Femur (tissue), 1 donor: ENCODE measurements around the gene UNC13B.

Experiments used
- DNase-seq: peaks from one replicate; pipeline ENCODE4 v3.0.0-alpha.2; 2017

The UNC13B gene

DNA sequence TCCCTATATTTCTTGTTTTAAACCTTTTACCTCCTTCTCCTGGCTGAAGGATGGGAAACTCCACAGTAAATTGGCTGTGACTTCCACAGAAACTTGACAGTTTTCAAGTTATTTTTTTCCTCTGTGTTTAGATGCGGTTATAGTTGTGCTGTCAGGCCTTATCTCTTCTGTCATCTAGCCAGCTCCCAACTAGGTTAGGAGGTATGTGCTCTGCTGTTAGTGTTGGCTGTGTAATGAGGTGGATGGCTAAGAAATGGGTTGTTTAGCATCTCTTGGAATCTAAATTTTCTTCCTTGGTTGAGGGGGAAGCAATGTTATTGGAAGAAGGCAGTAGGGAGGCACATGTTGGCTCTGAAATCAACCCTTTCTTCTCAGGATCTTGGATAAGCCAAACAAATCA lies 178.2 kb downstream of the UNC13B start:
- DNase-seq, result no peak

GRCh38 chr9:35341021-35341420 lies 179.2 kb downstream of the UNC13B start:
- DNase-seq, result no peak

GRCh38 chr9:35341585-35341984 lies 179.8 kb downstream of the UNC13B start:
- peak; percentile 73 for DNase-seq

GRCh38 chr9:35342221-35342958 lies 180.6 kb downstream of the UNC13B start:
- no peak for DNase-seq

GRCh38 chr9:35348109-35348508 lies 186.3 kb downstream of the UNC13B start:
- DNase-seq, result no peak

GRCh38 chr9:35349287-35349990 lies 187.6 kb downstream of the UNC13B start:
- DNase-seq, result no peak

DNA sequence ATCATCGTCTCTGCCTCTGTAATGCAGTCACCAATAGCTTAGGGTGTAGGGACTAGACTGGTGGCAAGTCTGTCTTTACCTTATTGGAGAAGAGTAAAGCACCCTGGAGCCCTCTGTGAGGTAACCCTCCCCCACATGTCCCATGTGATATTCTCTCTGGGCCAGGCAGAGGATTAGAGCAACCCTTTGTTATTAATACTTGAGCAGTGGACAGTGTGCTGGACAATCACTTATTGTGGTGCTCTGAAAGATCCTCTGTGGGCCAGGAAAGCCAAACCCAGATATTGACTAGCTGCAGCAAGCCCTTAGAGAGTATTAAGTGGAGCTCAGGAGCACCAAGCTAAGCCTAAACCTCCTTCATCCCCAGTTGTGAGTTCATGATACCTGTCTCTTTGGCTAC lies 188.4 kb downstream of the UNC13B start:
- DNase-seq, result no peak

GRCh38 chr9:35350827-35351549 lies 189.2 kb downstream of the UNC13B start:
- DNase-seq, result no peak

DNA sequence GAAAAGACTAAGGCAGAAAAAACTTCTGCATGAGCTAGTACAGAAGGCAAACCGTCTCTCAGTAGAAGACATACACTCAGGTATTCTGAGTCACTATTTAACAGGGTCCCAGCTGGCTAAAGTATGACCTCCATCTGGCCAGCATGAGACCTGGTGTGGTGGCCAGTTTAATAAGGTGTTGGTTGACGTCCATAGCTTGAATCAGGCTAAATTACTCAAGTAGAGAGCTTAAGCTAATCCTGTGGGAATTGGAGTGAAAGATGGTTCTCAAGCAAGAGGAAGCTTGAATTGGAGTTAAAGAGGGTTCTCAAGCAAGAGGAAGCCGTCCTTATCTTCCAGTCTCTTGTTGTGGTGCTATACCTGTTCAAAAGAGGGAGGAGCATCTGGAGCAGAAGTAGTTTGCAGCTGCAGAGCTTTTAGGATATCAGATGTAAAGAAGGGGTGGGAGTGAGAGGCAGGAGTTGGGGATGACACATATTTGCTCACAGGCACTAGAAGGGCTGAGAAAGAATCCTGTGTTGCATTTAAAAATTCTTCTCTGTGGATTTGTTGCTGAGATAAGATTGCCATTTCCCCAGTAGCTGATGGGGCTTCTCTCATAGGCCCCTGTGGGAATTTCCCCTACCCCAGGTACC lies 192.0 kb downstream of the UNC13B start:
- no peak for DNase-seq

DNA sequence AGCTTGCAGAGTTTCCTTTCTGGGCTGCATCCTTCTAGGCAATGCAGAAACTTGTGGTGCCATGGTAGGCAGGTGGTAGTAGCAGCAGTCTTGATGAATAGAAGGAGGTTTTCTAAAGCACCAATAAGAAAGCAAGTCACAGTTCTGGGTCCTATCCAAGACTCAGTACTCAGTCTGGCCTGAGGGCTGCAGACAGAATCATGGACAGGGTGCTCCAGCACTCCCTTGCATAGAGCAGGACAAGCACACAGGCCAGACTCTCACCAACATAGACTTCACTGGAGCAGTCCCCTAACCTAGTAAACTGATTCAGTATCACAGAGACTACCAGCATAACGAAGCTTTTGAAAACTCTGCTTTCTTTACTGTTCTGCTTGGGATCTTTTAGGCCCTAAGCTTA lies 194.1 kb downstream of the UNC13B start:
- DNase-seq, result no peak

DNA sequence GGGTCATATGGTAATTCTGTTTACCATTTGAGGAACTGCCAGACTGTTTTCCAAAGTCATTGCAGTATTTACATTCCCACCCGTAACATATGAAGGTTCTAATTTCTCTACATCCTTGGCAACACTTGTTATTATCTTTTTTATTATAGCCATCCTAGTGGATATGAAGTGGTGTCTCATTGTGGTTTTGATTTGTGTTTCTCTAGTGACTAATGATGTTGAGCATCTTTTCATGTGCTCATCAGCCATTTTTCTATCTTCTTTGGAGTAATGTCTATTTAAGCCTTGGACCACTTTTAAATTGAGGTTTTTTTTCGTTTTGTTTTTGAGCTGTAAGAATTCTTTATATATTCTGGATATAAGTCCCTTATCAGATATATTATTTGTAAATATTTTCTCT lies 195.3 kb downstream of the UNC13B start:
- no peak for DNase-seq

DNA sequence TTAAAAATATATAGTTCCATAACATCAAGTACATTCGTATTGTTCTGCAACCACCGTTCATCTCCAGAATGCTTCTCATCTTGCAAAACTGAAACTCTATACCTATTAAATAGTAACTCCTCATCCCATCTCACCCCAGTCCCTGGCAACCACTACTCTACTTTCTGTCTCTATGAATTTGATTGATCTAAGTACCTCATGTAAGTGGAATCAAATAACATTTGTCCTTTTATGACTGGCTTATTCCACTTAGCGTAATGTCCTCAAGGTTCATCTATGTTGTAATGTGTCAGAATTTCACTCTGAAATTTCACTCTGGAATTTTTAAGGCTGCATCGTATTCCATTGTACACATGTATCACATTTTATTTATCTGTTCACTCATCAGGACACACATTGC lies 196.0 kb downstream of the UNC13B start:
- DNase-seq, result no peak

- DNase-seq, result no peak
Observed at GRCh38 chr9:35364817-35365585, 203.2 kb downstream of the UNC13B start.

DNA sequence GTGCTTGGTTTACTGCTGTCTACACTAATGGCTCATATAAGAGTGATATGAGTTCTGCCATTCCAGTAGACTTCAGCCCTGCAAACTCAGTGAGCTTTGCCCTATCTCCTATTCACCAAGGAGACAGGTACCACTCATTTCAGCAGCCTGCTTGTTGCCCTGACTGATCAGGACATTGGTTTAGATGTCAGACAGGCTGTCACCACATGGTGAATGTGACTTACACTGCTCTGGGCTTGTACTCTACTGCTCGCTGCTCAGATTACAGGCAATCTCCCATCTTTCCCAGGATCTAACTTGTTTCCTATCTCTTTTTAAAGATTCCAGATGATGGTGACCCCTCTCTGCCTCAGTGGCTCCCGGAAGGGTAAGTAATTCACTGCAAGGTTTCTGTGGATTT lies 204.8 kb downstream of the UNC13B start:
- DNase-seq, result no peak

DNA sequence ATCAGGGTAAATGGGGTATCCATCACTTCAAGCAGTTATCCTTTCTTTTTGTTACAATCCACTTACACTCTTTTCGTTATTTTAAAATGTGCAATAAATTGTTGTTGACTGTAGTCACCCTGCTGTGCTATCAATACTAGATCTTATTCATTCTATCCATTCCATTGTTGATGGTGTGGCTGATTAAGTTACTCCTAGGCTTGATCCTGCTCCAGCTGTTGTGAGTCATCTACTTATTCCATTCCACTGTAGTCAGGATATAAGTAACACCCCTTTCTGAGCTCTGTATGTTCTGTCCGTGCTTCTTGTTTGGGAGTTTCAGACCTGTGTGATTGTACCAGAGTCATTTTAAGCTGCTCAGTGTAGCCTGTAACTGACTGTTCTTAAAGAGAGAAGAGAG lies 205.6 kb downstream of the UNC13B start:
- DNase-seq, result no peak

DNA sequence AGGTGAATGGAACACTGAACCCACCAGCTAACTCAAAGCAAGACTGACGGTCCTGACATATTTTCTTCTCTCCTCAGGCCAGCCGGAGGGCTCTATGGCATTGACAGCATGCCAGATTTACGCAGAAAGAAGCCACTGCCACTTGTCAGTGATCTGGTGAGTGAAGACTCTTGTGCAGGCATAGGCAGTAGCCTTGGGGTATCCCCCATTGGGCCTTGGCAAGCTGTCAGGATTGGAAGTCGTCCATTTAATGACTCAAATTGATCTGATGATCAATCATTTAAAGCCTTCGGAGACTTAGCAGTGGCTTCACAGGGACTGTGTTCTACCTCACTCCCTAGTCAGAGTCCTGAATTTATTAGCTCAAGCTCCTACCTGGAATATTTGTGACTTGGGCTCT lies 208.4 kb downstream of the UNC13B start:
- no peak for DNase-seq

DNA sequence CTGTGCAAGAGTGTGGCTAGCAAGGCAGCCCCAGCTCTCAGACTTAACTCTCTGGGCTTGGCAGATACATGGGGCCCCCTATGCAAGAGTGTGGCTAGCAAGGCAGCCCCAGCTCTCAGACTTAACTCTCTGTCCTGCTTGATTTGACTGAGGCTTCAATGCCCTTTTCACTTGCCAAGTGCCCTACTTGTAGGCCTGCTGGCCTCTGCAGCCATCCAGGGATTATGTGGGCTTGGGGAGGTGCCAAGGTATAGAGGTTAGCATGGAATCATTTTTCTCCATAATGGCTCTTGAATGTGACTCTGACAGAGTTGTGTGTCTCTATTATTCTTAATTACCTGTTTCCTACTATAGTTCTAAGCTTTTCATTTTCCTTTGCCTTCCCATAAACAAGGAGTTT lies 212.6 kb downstream of the UNC13B start:
- DNase-seq, result no peak

- DNase-seq, result no peak
Observed at GRCh38 chr9:35374910-35375309, 213.1 kb downstream of the UNC13B start.

- no peak for DNase-seq
Observed at GRCh38 chr9:35380039-35380438, 218.2 kb downstream of the UNC13B start.

GRCh38 chr9:35380619-35381018 lies 218.8 kb downstream of the UNC13B start:
- no peak for DNase-seq

DNA sequence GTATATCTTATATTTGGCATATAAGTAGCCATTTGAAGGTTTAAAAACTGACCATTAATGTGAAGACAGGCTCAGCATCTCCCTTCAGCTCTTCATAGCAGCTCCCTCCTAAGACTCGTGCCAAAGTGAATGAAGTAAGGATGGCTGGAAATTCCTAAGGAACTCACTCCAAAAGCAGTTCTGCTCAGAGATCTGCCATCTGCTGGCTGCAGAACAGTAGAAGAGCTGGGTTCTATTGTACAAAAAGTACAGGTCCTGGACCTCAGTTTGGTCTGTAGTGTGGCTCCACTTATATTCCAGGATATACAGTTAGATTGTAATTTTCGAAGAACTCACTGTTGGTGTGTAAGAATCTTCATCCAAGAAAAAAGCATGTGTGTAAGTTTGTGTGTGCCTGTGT lies 223.2 kb downstream of the UNC13B start:
- no peak for DNase-seq

GRCh38 chr9:35395076-35395705 lies 233.4 kb downstream of the UNC13B start:
- DNase-seq, result no peak
